Activated effector memory CD4-positive, alpha-beta T cell treated with anti-CD3 and anti-CD28 coated beads, Interleukin-2, amount 50 U/mL, for 16 hours (primary cell): ENCODE results near the gene HECTD2.
"Not testable (repeated sequence)": the region's sequence is repeated elsewhere in the genome, so short reads cannot be mapped to it uniquely, and the experiment has no call there.

Experiments used
- DNase-seq: peaks from one replicate; pipeline ENCODE4 v3.0.0-alpha.2; 2020

HECTD2 gene

GRCh38 chr10:91412354-91413087, 2.4 kb downstream of the HECTD2 start:
- no peak for DNase-seq

DNA sequence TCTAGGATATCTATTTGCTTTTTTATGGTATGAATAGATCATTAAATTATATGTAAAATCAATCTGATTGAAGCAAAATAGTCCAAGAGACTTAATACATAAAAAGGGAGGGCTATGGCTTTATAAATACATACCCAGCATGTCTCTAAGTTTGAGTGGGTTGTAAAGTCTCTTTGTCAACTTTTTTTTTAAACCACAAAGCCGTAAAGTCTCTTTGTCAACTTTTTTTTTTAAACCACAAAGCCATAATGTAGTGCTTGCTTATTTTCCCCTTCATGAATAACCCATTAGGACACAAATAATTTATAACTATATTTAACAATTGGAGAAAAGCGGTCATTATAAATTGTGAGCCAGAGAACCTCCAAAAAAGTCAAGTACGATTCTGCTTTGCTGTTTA, 5.7 kb downstream of the HECTD2 start:
- no peak for DNase-seq

- DNase-seq: no peak
These were observed 6.3 kb downstream of the HECTD2 start for GRCh38 chr10:91416339-91416855.

GRCh38 chr10:91418416-91418815, 8.3 kb downstream of the HECTD2 start:
- no peak for DNase-seq

GRCh38 chr10:91420868-91421267, 10.7 kb downstream of the HECTD2 start:
- DNase-seq: no peak

DNA sequence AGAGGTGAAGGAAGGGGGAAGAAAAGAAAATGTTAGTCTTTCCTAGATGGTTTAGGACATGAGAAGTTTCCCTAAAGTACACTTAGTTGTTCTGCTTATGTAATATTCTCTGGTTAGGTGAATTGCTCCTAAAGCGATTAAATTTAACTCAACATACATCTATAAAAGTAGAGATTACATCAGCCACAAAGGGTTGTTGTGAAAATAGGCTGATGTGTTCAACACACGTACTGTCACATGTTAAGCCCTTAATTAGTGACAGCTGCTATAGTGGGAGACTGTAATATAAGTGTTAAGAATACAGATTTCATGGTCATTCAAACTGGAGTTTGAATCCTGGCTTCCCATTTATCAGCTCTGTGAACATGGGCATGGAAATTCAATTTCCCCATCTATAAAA, 12.8 kb downstream of the HECTD2 start:
- no peak for DNase-seq

- no peak for DNase-seq
These were observed 13.9 kb downstream of the HECTD2 start for GRCh38 chr10:91424016-91424415.

- no peak for DNase-seq
These were observed 22.0 kb downstream of the HECTD2 start for GRCh38 chr10:91432175-91432574.

DNA sequence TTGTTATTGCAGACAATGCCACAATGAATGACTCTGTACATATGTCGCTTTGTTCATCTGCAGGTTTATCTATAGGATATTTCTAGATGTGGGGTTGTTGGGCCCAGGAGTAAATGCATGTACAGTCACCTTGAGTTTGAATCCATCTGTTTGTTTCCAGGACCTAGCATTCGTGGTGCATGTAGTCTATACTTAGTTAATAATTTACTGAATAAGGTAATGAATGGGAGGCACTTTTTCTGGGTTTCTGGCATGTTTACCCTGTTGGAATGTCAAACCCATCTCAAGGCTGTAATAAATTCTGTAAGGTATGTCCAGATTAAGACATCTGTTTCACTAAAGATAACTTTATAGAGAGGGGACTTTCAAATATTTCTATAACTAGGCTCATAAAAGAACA, 23.5 kb downstream of the HECTD2 start:
- DNase-seq: no peak

DNA sequence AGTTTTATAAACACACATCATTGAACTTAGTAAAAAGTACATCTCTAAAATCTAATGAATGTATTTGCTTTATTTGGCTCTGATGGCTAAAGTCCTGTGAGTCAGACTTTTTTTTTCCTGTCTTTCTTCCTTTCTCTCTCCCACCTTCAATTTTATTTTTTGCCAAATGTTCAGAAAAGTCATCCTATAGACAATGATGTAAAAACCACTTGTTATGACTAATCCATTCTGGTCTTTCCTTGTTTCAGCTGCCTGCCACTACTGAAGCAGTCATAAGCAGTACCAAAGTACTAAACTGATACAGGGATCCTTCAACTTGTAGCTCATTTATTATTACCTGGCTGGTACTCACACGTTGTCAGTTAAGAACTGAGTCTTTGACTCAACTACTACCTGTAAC, 23.9 kb downstream of the HECTD2 start:
- DNase-seq: no peak

DNA sequence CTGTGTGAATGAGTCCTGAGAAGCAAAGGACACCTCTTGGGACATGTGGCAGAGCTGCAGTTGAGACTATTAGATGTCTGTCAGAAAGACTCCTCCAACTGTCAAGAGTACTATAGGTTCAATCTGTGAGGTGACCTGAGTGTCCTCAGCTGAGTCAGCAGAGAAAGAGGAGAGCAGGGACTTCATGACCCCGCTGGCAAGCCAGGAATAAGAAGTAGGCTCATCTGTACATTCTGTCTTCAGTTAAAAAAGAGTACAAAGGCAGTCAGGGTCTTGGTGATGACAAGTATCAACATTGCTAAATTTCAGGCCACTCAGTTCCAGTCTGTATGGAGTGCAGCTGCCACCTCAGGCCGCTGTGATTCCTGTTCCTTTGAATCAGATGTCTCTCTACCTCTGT, 25.1 kb downstream of the HECTD2 start:
- DNase-seq: no peak

GRCh38 chr10:91438228-91438627, 28.1 kb downstream of the HECTD2 start:
- not testable (repeated sequence) for DNase-seq

- no peak for DNase-seq
These were observed 34.4 kb downstream of the HECTD2 start for GRCh38 chr10:91444211-91445182.

GRCh38 chr10:91452063-91452462, 41.9 kb downstream of the HECTD2 start:
- DNase-seq: no peak

DNA sequence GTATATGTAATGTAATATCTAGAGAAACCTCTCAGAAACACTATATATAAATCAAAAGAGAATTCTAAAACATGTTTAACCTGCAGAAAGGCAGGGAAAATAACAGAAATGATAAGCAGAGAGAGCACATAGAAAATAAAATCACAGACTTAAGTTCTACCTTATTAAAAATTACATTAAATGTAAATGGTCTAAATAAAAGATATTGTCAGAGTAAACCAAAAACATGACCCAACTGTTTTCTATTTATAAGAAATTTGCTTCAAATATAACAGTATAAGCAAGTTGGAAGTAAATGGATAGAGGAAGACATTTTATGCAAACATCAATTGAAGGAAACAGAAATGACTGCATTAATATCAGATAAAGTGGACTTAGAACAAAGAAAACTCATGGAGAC, 43.4 kb downstream of the HECTD2 start:
- no peak for DNase-seq

DNA sequence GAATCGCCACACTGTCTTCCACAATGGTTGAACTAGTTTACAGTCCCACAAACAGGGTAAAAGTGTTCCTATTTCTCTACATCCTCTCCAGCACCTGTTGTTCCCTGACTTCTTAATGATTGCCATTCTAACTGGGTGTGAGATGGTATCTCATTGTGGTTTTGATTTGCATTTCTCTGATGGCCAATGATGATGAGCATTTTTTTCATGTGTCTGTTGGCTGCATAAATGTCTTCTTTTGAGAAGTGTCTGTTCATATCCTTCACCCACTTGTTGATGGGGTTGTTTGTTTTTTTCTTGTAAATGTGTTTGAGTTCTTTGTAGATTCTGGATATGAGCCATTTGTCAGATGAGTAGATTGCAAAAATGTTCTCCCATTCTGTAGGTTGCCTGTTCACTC, 45.0 kb downstream of the HECTD2 start:
- not testable (repeated sequence) for DNase-seq

GRCh38 chr10:91460681-91461080, 50.5 kb downstream of the HECTD2 start:
- no peak for DNase-seq

- DNase-seq: no peak
These were observed 52.3 kb downstream of the HECTD2 start for GRCh38 chr10:91462423-91462822.

DNA sequence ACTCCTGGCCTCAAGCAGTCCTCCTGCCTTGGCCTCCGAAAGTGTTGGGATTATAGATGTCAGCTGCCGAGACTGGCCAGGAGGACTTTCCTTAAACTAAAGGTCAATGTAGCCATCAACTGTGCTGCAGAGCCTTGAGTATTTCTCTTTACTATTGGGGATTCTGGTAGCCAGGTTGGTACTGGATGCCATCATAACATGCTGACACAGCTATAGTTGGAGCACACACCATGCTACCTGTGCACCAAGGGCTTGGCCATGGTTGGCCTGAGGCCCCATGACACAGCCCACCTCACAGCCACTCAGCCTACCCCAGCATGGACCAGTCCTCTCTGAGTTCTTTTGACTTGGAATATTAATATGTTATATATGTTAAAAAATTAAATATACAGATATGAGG, 54.4 kb downstream of the HECTD2 start:
- DNase-seq: no peak

GRCh38 chr10:91465261-91465660, 55.1 kb downstream of the HECTD2 start:
- no peak for DNase-seq

DNA sequence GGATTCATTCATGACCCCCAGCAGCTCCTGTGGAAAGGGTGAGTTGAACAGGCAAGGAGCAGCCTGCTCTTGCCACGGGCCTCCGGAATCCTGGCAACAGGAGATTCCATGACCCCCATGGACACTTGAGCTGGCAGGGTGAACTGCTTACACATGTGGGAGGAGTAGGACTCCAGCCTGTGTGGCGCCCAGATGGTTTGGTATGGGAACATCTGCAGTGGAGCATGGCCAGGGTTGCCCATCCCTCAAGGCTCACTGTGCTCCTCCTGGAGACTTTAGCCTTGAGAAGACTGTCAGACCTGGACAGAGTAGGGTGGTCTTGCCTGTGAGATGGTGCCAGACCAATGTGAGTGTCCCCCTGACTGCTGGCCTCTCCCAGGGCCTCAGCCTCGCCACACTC, 57.0 kb downstream of the HECTD2 start:
- no peak for DNase-seq

DNA sequence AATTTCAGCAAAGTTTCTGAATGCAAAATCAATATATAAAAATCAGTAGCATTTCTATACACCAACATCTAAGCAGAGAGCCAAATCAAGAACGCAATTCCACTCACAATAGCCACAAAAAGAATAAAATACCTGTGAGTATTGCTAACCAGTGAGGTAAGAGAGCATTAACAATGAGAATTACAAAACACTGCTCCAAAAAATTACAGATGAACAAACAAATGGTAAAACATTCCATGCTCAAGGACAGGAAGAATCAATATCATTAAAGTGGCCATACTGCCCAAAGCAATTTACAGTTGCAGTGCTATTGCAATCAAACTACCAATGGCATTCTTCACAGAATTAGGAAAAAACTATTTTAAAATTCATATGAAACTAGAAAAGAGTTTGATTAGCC, 61.5 kb downstream of the HECTD2 start:
- no peak for DNase-seq

GRCh38 chr10:91472911-91473310, 62.8 kb downstream of the HECTD2 start:
- no peak for DNase-seq

DNA sequence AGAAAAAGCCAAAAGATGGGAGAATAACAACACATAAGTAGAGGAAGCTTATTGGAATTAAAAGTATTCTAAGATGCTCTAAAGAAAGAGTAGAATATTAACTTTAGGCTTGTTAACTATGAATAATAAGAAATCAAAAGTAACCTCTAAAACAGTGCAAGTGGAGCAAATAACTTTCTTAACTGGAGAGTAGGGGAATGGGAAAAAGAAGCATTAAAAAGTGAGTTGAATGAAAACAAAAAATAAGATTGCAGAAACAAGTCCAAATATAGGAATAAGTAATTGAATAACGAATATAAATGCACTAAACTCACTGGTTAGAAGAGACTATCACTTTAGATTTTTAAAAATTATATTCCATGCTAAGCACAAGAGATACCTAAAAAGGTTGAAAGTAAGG, 63.9 kb downstream of the HECTD2 start:
- DNase-seq: no peak
